CD1c-positive myeloid dendritic cell (primary cell): ENCODE results near the gene TCF19.

Experiments used
- DNase-seq: peaks from one replicate; pipeline ENCODE4 v3.0.0-alpha.2; 2016; ENCODE audit errors: extremely low spot score

Gene TCF19

DNA sequence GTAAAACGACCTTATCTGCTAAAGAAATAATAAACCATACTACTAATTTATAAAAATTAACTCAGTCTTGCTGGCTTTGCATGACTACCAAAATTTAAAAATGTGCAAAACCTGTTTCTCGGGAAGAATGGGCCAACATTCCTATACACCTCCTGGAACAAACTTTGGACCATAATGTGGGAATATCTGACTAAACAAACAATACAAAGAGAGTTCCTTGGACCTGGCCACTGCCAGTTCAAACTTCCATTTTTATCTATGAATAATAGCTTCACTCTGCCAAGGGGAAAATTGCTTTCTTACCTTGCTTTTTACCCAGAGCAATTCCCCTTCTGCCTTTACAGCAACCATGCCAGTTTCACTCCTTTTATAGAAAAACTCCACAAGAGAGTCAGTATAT lies 50.7 kb downstream of the TCF19 start:
- DNase-seq: no peak

DNA sequence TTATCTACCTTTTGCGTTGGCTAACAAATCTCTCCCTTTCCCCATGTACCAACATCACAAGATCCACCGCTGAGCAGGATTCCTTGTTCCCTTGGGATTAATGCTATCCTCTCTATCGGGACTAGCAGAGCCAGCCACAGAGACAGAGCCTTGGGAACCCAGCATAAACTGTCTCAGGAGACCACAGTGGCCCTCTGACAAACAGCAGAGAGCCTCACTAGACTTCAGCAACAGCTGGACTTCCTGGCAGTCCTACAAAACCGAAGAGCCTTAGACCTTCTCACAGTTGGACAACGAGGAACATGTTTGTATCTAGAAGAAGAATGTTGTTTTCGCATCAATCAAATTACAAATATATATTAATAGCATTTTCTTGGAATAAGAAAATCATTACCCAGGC lies 51.7 kb downstream of the TCF19 start:
- DNase-seq: no peak

DNA sequence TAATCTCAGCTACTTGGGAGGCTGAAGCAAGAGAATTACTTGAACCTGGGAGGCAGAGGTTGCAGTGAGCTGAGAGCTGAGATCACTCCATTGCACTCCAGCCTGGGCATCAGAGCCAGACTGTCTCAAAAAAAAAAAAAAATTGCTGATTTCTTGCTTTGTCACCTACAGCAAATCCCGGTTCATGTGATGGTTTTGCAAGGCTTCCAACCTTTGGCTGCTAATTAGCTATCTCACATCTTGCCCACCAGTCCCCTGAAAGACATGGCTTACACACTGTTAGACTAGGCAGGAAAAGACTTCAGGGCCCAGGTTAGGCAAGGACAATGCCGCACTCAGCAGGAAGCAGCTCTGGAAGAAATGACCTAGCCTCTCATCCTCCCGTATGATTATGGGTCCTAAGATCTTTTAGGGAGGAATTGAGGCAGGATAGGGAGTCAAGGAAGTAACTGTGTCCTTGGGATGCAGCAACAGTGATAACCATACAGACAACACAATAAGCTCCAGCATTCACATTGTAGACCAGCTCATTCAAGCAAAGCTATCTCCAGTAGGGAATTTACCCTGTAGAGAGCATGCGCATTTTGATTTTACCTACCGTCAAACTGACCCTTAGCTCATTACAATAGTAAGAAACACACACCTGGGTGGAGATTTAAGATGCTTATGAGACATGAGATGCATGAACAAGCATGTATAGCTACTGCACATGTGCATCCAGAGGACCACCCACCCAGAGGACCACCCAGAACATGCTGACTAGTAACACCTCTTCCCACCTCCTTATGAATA lies 52.5 kb downstream of the TCF19 start:
- DNase-seq: no peak
